ENCODE data around the gene MYOM1.
A peak's percentile ranks its signal among the peaks of the same experiment; 100 is the strongest.

The MYOM1 gene

GRCh38 chr18:3121259-3121658 lies 98.5 kb downstream of the MYOM1 start:
- no peak overlapping the region for H3K27ac ChIP-seq

GRCh38 chr18:3120356-3120755 lies 99.4 kb downstream of the MYOM1 start:
- TF ChIP-seq ZFX (IDR thresholded peaks at IDR 0.05; ENCODE audit: borderline replicate concordance) (no peak), CTCF (IDR thresholded peaks at IDR 0.05) (no peak)
- H3K27ac ChIP-seq: no peak overlapping the region

More at GRCh38 chr18:3121259-3121658, 98.5 kb downstream of the MYOM1 start:
- TF ChIP-seq CTCF (IDR thresholded peaks at IDR 0.05) (no peak), ZFX (IDR thresholded peaks at IDR 0.05; ENCODE audit: borderline replicate concordance) (no peak)

- no peak overlapping the region for H3K27ac ChIP-seq
- TF ChIP-seq CTCF (IDR thresholded peaks at IDR 0.05): no peak
These were observed 100.1 kb downstream of the MYOM1 start for GRCh38 chr18:3119401-3120341.

- peak overlapping the region; percentile 41 for H3K27ac ChIP-seq
- no peak for TF ChIP-seq ZFX (IDR thresholded peaks at IDR 0.05; ENCODE audit: borderline replicate concordance)
- TF ChIP-seq CTCF (IDR thresholded peaks at IDR 0.05): no peak
These were observed 101.4 kb downstream of the MYOM1 start for GRCh38 chr18:3118195-3119010.

- TF ChIP-seq ZFX (IDR thresholded peaks at IDR 0.05; ENCODE audit: borderline replicate concordance): no peak
- no peak for TF ChIP-seq CTCF (IDR thresholded peaks at IDR 0.05)
- peak overlapping the region; percentile 41 for H3K27ac ChIP-seq
These were observed 102.1 kb downstream of the MYOM1 start for GRCh38 chr18:3117493-3118192.

GRCh38 chr18:3115447-3116030 lies 104.2 kb downstream of the MYOM1 start:
- TF ChIP-seq CTCF (IDR thresholded peaks at IDR 0.05): no peak
- no peak for TF ChIP-seq ZFX (IDR thresholded peaks at IDR 0.05; ENCODE audit: borderline replicate concordance)
- no peak overlapping the region for H3K27ac ChIP-seq
